H9 (cell line): ENCODE results near the gene CBX3. TPM values are rescaled to one million over a fixed set of nuclear protein-coding genes. Genes with fewer than 3 reads are reported as not detected.
A peak's percentile ranks its signal among the peaks of the same experiment; 100 is the strongest.

Source experiments
- DNase-seq: peaks from one replicate; pipeline ENCODE4 v3.0.0-alpha.2; 2017
- H2AFZ ChIP-seq: one replicate; pipeline ENCODE4 v1.6.1; 2013; ENCODE audit warnings: mild to moderate bottlenecking, low read length, control low read depth, moderate library complexity
- H2AK5ac ChIP-seq: 2 replicates; pipeline ENCODE4 v1.6.1; 2013; ENCODE audit warnings: low read length, control low read depth, mixed read lengths; ENCODE audit not compliant: insufficient read length
- H2BK120ac ChIP-seq: one replicate; pipeline ENCODE4 v1.6.1; 2013; ENCODE audit warnings: low read depth, mild to moderate bottlenecking, low read length, control low read depth, inconsistent platforms; ENCODE audit not compliant: poor library complexity, severe bottlenecking
- H2BK12ac ChIP-seq: 2 replicates; pipeline ENCODE4 v1.6.1; 2013; ENCODE audit warnings: low read length, control low read depth, mixed read lengths, low read depth; ENCODE audit not compliant: insufficient read length
- H2BK15ac ChIP-seq: 2 replicates; pipeline ENCODE4 v1.6.1; 2013; ENCODE audit warnings: low read depth, low read length, control low read depth
- H2BK20ac ChIP-seq: one replicate; pipeline ENCODE4 v1.6.1; 2013; ENCODE audit warnings: low read depth, mild to moderate bottlenecking, low read length, control low read depth, inconsistent platforms; ENCODE audit not compliant: poor library complexity, severe bottlenecking
- H2BK5ac ChIP-seq: 2 replicates; pipeline ENCODE4 v1.6.1; 2013; ENCODE audit warnings: low read length, control low read depth, mixed read lengths; ENCODE audit not compliant: insufficient read length
- H3K14ac ChIP-seq: 2 replicates; pipeline ENCODE4 v1.6.1; 2013; ENCODE audit warnings: low read length, control low read depth; ENCODE audit not compliant: insufficient read depth
- H3K18ac ChIP-seq: 2 replicates; pipeline ENCODE4 v1.6.1; 2013; ENCODE audit warnings: low read depth, mild to moderate bottlenecking, mixed read lengths, low read length, control low read depth; ENCODE audit not compliant: insufficient read length
- H3K23ac ChIP-seq: 2 replicates; pipeline ENCODE4 v1.6.1; 2013; ENCODE audit warnings: low read length, control low read depth, mixed read lengths, low read depth; ENCODE audit not compliant: insufficient read length
- H3K23me2 ChIP-seq: 2 replicates; pipeline ENCODE4 v1.6.1; 2013; ENCODE audit warnings: low read depth, mild to moderate bottlenecking, mixed read lengths, low read length, control low read depth; ENCODE audit not compliant: insufficient read length, poor library complexity, severe bottlenecking
- H3K27ac ChIP-seq: 2 replicates; pipeline ENCODE4 v1.5.1; 2013; ENCODE audit warnings: low read length, control low read depth, mixed read lengths, low read depth; ENCODE audit not compliant: insufficient read length
- H3K27me3 ChIP-seq: 2 replicates; pipeline ENCODE4 v1.6.1; 2013; ENCODE audit warnings: low read length, control low read depth, inconsistent platforms; ENCODE audit not compliant: insufficient read depth
- H3K4ac ChIP-seq: 2 replicates; pipeline ENCODE4 v1.6.1; 2013; ENCODE audit warnings: low read depth, mild to moderate bottlenecking, control low read depth, inconsistent platforms, low read length, moderate library complexity
- H3K4me1 ChIP-seq: 2 replicates; pipeline ENCODE4 v1.6.1; 2013; ENCODE audit warnings: low read length, control low read depth, inconsistent platforms; ENCODE audit not compliant: insufficient read depth
- H3K4me2 ChIP-seq: 2 replicates; pipeline ENCODE4 v1.6.1; 2013; ENCODE audit warnings: low read length, control low read depth, mixed read lengths; ENCODE audit not compliant: insufficient read length, insufficient read depth
- H3K56ac ChIP-seq: 2 replicates; pipeline ENCODE4 v1.6.1; 2013; ENCODE audit warnings: low read depth, mild to moderate bottlenecking, mixed read lengths, low read length, control low read depth; ENCODE audit not compliant: insufficient read length
- H3K79me1 ChIP-seq: 2 replicates; pipeline ENCODE4 v1.6.1; 2013; ENCODE audit warnings: low read depth, mild to moderate bottlenecking, moderate library complexity, low read length, control low read depth, inconsistent platforms; ENCODE audit not compliant: insufficient read depth, poor library complexity, severe bottlenecking
- H3K79me2 ChIP-seq: 2 replicates; pipeline ENCODE4 v1.6.1; 2013; ENCODE audit warnings: low read length, control low read depth, inconsistent platforms; ENCODE audit not compliant: insufficient read depth
- H3K9ac ChIP-seq: 2 replicates; pipeline ENCODE4 v1.6.1; 2013; ENCODE audit warnings: low read length, control low read depth, mixed read lengths; ENCODE audit not compliant: insufficient read length; ENCODE audit errors: extremely low read depth
- H3K9me3 ChIP-seq: one replicate; pipeline ENCODE4 v1.6.1; 2013; ENCODE audit warnings: low read depth, low read length, inconsistent platforms; ENCODE audit not compliant: control insufficient read depth
- H3T11ph ChIP-seq: one replicate; pipeline ENCODE4 v1.6.1; 2013; ENCODE audit warnings: mild to moderate bottlenecking, low read length, control low read depth, inconsistent platforms
- H4K20me1 ChIP-seq: one replicate; pipeline ENCODE4 v1.6.1; 2013; ENCODE audit not compliant: control insufficient read depth, insufficient read length, insufficient read depth
- H4K5ac ChIP-seq: 2 replicates; pipeline ENCODE4 v1.6.1; 2013; ENCODE audit warnings: low read depth, mild to moderate bottlenecking, mixed read lengths, low read length, control low read depth; ENCODE audit not compliant: insufficient read length
- H4K8ac ChIP-seq: replicated peaks from 2 replicates; pipeline ENCODE4 v1.6.1; 2013; ENCODE audit warnings: low read length, control low read depth, mixed read lengths, low read depth; ENCODE audit not compliant: insufficient read length
- H4K91ac ChIP-seq: 2 replicates; pipeline ENCODE4 v1.6.1; 2013; ENCODE audit warnings: low read depth, mild to moderate bottlenecking, moderate library complexity, mixed read lengths, low read length, control low read depth; ENCODE audit not compliant: insufficient read length
- H3K27ac Mint-ChIP-seq, 3 experiments: 2 replicates in 2 of 3; 3 replicates in 1 of 3; pipeline ENCODE4 v1.8.0; 2020 to 2021; ENCODE audit warnings: mixed read lengths in 3 of 3, mild to moderate bottlenecking in 1 of 3, moderate library complexity in 1 of 3
- H3K27me3 Mint-ChIP-seq: 2 replicates; pipeline ENCODE4 v1.8.0; 2021; ENCODE audit warnings: low read depth, mild to moderate bottlenecking, moderate library complexity, mixed read lengths
- H3K36me3 Mint-ChIP-seq, 3 experiments: 2 replicates in 2 of 3; 3 replicates in 1 of 3; pipeline ENCODE4 v1.8.0; 2020 to 2021; ENCODE audit warnings: low read depth in 3 of 3, mixed read lengths in 3 of 3; ENCODE audit not compliant: insufficient read depth in 1 of 3
- H3K4me1 Mint-ChIP-seq, 2 experiments: 2 replicates each; pipeline ENCODE4 v1.8.0; 2020; ENCODE audit warnings: mixed read lengths in 2 of 2
- H3K4me3 Mint-ChIP-seq, 2 experiments: 2 replicates in 1 of 2; 3 replicates in 1 of 2; pipeline ENCODE4 v1.8.0; 2020 to 2021; ENCODE audit warnings: mild to moderate bottlenecking in 2 of 2, mixed read lengths in 2 of 2, moderate library complexity in 1 of 2
- H3K9me3 Mint-ChIP-seq, 2 experiments: 2 replicates in 1 of 2; 3 replicates in 1 of 2; pipeline ENCODE4 v1.8.0; 2020; ENCODE audit warnings: mild to moderate bottlenecking in 2 of 2, mixed read lengths in 2 of 2, moderate library complexity in 1 of 2
- WGBS: extraction: QIAGEN DNeasy Blood & Tissue Kit; methylation state at CpG from one replicate; pipeline ENCODE4 v1.1.7; 2013; ENCODE audit warnings: missing lambda C conversion rate, low lambda C conversion rate, mixed read lengths; ENCODE audit not compliant: insufficient read length; ENCODE audit errors: extremely low coverage; 5-methylcytosine and 5-hydroxymethylcytosine counted together
- total RNA-seq: library from RNA; stranded (reverse); gene quantifications from 2 replicates; pipeline ENCODE4 v1.2.1, GENCODE V29; 2021
- TF ChIP-seq, protein P1 (sequence below): fragments of 200-600 bp; sonication (generic); conservative IDR thresholded peaks from 3 replicates; pipeline ENCODE4 v1.8.0; 2021; ENCODE audit warnings: antibody characterized with exemption, mild to moderate bottlenecking

Gene CBX3
- total RNA-seq, 1 experiment from 2014 or later: 288 TPM

DNA sequence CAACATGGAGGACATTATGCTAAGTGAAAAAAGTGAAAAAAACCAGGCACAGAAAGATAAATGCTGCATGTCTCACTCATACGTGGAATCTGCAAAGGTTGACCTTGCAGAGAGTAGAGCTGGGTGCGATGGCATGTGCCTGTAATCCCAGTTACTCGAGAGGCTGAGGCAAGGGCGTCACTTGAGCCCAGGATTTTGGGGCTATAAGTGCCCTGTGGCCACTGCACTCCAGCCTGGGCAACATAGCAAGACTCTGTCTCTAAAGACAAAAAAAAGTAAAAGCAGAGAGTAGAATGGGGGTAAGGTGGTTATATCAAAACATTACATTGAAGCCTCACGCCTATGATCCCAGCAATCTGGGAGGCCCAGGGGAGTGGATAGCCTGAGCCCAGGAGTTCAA, 22.8 kb downstream of the CBX3 start:
- no peak overlapping the region for H3K4me2 ChIP-seq
- Mint-ChIP-seq H3K27ac (peak overlapping the region in 1 of 3 experiments; percentile 63; a peak in 1 of 7 replicates), H3K36me3 (peaks cover 0 to 7% (median 6%) of the 10 kb centered on the region in 3 experiments; a peak in 3 of 7 replicates), H3K4me3 (no peak overlapping the region), H3K9me3 (peaks cover 8 to 9% of the 10 kb centered on the region in 2 experiments; a peak in 4 of 5 replicates), H3K27me3 (no peaks in the 10 kb centered on the region), H3K4me1 (no peaks in the 10 kb centered on the region)
- no peak overlapping the region for H2BK15ac ChIP-seq
- no peak overlapping the region for H3K14ac ChIP-seq
- no peak overlapping the region for H2BK5ac ChIP-seq
- H4K91ac ChIP-seq: no peak overlapping the region
- no peak overlapping the region for H3K4ac ChIP-seq
- no peaks in the 10 kb centered on the region for H3K4me1 ChIP-seq
- H3K79me1 ChIP-seq: no peaks in the 10 kb centered on the region
- no peaks in the 10 kb centered on the region for H3K23me2 ChIP-seq
- H3K18ac ChIP-seq: no peak overlapping the region
- no peaks in the 10 kb centered on the region for H3K79me2 ChIP-seq
- H3T11ph ChIP-seq: no peak overlapping the region
- H2BK12ac ChIP-seq: no peak overlapping the region
- H3K23ac ChIP-seq: no peak overlapping the region
- no peaks in the 10 kb centered on the region for H3K27me3 ChIP-seq
- no peak overlapping the region for H2AFZ ChIP-seq
- no peaks in the 10 kb centered on the region for H4K20me1 ChIP-seq
- no peak overlapping the region for H3K9ac ChIP-seq
- DNase-seq: no peak
- no peak overlapping the region for H4K5ac ChIP-seq
- TF ChIP-seq, protein P1, sequence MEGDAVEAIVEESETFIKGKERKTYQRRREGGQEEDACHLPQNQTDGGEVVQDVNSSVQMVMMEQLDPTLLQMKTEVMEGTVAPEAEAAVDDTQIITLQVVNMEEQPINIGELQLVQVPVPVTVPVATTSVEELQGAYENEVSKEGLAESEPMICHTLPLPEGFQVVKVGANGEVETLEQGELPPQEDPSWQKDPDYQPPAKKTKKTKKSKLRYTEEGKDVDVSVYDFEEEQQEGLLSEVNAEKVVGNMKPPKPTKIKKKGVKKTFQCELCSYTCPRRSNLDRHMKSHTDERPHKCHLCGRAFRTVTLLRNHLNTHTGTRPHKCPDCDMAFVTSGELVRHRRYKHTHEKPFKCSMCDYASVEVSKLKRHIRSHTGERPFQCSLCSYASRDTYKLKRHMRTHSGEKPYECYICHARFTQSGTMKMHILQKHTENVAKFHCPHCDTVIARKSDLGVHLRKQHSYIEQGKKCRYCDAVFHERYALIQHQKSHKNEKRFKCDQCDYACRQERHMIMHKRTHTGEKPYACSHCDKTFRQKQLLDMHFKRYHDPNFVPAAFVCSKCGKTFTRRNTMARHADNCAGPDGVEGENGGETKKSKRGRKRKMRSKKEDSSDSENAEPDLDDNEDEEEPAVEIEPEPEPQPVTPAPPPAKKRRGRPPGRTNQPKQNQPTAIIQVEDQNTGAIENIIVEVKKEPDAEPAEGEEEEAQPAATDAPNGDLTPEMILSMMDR: no peak
- no peak overlapping the region for H4K8ac ChIP-seq
- H3K27ac ChIP-seq: no peak overlapping the region
- no peak overlapping the region for H3K56ac ChIP-seq
- no CpG with 5 or more reads among the region's 5 CpGs for WGBS
- H2AK5ac ChIP-seq: no peak overlapping the region
- no peaks in the 10 kb centered on the region for H3K9me3 ChIP-seq
- no peak overlapping the region for H2BK120ac ChIP-seq
- no peak overlapping the region for H2BK20ac ChIP-seq
